ENCODE measurements around the gene FCRL4. TPM values are rescaled to one million over a fixed set of nuclear protein-coding genes. Genes with fewer than 3 reads are reported as not detected.

Gene FCRL4
- not detected in 2 replicates for total RNA-seq (ENCODE audit: low replicate concordance)
- long read RNA-seq = 0 reads

DNA sequence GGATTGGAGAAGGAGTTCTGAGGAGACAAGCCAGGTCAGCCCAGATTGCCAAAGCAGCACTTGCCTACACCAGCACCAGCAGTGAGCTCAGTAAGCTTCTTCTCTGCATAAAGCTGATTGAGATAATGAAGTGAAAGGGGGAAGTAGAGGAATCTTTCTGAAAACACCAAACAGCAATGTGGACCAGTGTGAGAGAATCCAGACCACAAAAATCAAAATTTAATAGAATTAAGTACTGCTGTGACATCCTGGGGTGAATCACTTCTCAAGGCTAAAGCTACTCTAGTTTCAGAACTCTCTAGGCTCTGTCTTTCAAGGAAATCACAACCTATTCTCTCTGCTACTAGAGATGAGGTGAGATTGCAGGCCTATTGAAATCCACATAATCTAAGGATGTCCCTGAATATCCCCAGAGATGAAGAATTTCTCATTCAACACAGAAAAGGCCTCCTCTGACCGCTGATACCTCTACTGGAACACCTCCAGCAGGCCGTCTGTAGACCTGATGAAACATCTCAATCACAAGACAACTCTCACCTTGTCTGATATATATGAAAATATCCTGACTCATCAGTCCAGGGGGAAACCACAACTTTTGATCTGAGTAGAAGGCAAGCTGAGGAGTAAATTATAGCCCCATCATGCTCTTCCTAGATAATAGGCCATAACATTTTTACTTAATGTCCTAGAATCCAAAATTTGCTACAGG is at the start of gene FCRL4:
FCRL4 (minus strand) TSS at position 127 of the 709 bp plus-strand sequence. CDS start 141 bp downstream, outside the sequence.
- DNase-seq (ENCODE audit: extremely low spot score, unreplicated experiment) = no peak
- H3K36me3 Mint-ChIP-seq = no peaks in the 10 kb centered on the region
- TF ChIP-seq, protein P1, sequence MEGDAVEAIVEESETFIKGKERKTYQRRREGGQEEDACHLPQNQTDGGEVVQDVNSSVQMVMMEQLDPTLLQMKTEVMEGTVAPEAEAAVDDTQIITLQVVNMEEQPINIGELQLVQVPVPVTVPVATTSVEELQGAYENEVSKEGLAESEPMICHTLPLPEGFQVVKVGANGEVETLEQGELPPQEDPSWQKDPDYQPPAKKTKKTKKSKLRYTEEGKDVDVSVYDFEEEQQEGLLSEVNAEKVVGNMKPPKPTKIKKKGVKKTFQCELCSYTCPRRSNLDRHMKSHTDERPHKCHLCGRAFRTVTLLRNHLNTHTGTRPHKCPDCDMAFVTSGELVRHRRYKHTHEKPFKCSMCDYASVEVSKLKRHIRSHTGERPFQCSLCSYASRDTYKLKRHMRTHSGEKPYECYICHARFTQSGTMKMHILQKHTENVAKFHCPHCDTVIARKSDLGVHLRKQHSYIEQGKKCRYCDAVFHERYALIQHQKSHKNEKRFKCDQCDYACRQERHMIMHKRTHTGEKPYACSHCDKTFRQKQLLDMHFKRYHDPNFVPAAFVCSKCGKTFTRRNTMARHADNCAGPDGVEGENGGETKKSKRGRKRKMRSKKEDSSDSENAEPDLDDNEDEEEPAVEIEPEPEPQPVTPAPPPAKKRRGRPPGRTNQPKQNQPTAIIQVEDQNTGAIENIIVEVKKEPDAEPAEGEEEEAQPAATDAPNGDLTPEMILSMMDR (conservative IDR thresholded peaks at IDR 0.05) = no peak
- H3K27me3 Mint-ChIP-seq = peaks cover 15% of the 10 kb centered on the region
- no peak within 1 kb of the TSS for H3K27ac Mint-ChIP-seq
- H3K4me1 Mint-ChIP-seq (ENCODE audit: unreplicated experiment) = no peaks in the 10 kb centered on the region
- H3K4me3 Mint-ChIP-seq = no peak within 1 kb of the TSS
- H3K9me3 Mint-ChIP-seq = no peaks in the 10 kb centered on the region

DNA sequence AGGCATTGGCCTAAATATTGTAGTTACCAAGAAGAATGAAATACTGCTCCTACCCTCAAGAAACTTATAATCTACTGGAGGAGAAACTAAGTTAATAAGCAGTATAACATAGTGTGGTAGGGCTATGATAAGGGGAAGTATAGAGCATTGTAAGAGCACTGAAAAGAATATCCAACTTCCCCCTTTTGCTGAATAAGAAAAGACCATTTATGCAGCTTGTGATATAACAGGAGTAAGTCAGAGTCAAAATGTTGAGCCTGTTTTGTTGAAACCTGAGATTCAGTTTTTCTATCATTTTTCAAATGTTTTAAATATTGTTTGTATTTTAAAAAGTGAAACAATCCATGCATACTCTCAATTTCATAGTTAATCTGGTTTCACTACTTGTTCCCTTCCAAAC is 48.3 kb upstream of the FCRL4 start:
- no peak for DNase-seq (ENCODE audit: extremely low spot score, unreplicated experiment)
- H3K9me3 Mint-ChIP-seq = no peaks in the 10 kb centered on the region
- no peaks in the 10 kb centered on the region for H3K4me1 Mint-ChIP-seq (ENCODE audit: unreplicated experiment)
- no peak overlapping the region for H3K27ac Mint-ChIP-seq
- TF ChIP-seq, protein P1 (conservative IDR thresholded peaks at IDR 0.05) = no peak
- H3K36me3 Mint-ChIP-seq = no peaks in the 10 kb centered on the region
- H3K4me3 Mint-ChIP-seq = no peak overlapping the region
- peaks cover 5% of the 10 kb centered on the region for H3K27me3 Mint-ChIP-seq

DNA sequence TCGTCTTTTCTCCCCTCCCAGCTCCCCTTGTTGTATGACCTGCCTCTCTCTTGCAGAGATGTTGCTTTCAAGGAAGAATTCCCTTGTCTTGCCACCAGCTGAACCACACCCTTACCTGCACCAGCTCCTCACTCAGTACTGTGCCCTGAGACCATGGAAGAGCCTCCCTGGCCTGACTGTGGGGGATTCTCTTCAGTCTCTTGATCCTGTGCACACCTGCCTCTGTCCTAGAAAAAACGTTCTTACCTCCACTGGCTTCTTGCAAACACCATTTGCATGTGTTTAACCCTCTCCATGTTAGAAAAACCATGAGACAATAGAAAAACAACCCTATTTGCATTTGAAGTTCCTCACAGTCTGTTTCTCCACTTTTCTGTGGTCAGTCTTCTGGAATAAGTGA is 43.3 kb upstream of the FCRL4 start:
- no peaks in the 10 kb centered on the region for H3K9me3 Mint-ChIP-seq
- H3K4me3 Mint-ChIP-seq = no peak overlapping the region
- TF ChIP-seq, protein P1 (conservative IDR thresholded peaks at IDR 0.05) = no peak
- H3K36me3 Mint-ChIP-seq = no peaks in the 10 kb centered on the region
- no peaks in the 10 kb centered on the region for H3K4me1 Mint-ChIP-seq (ENCODE audit: unreplicated experiment)
- H3K27ac Mint-ChIP-seq = no peak overlapping the region
- no peak for DNase-seq (ENCODE audit: extremely low spot score, unreplicated experiment)
- H3K27me3 Mint-ChIP-seq = peaks cover 20% of the 10 kb centered on the region

DNA sequence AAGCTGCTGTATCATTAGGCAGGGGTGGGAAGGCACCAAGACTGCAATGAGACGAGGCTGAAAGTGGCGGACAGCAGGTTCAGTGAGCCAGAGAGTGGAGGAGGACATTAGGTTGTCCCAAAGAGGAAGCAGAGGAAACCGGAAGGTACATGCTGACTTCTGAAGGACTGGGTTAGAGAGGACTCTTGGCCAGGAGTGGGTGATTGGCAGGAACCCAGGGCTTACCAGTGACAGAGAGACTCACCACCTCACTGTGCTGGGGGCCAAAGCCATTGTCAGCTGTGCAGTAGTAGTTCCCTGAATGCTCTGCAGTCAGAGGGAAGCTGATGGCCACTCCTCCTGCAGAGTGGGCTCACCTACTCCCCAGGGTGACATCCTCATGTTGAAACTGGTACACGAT is 41.9 kb upstream of the FCRL4 start:
- Mint-ChIP-seq H3K27ac (no peak overlapping the region), H3K4me3 (no peak overlapping the region), H3K9me3 (no peaks in the 10 kb centered on the region), H3K27me3 (peaks cover 23% of the 10 kb centered on the region), H3K36me3 (no peaks in the 10 kb centered on the region), H3K4me1 (ENCODE audit: unreplicated experiment) (no peaks in the 10 kb centered on the region)
- DNase-seq (ENCODE audit: extremely low spot score, unreplicated experiment) = no peak
- TF ChIP-seq, protein P1 (conservative IDR thresholded peaks at IDR 0.05) = no peak

DNA sequence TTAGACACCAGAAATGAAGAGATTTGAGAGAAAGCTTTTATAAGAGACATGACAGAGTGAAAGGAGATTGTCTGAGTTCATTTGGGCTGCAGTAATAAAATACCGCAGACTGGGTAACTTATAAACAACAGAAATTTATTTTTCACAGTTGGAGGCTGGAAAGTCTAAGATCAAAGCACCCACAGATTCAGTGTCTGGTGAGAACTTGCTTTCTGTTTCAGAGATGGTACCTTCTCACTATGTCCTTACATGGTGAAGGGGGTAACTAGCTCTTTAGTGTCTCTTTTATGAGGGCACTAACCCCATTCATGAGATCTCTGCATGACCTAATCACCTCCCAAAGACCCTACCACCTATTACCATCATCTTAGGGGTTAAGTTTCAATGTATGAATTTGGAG is 30.9 kb upstream of the FCRL4 start:
- no peak for DNase-seq (ENCODE audit: extremely low spot score, unreplicated experiment)
- TF ChIP-seq, protein P1 (conservative IDR thresholded peaks at IDR 0.05) = no peak
- H3K9me3 Mint-ChIP-seq = no peaks in the 10 kb centered on the region
- H3K4me3 Mint-ChIP-seq = no peak overlapping the region
- peaks cover 26% of the 10 kb centered on the region for H3K27me3 Mint-ChIP-seq
- H3K27ac Mint-ChIP-seq = no peak overlapping the region
- no peaks in the 10 kb centered on the region for H3K4me1 Mint-ChIP-seq (ENCODE audit: unreplicated experiment)
- H3K36me3 Mint-ChIP-seq = no peaks in the 10 kb centered on the region
